NCI-H128 (cell line): ENCODE measurements around the gene NUP54.

Experiments used
- DNase-seq: peaks from one replicate; lab custom pipeline; 2025; ENCODE audit not compliant: unreplicated experiment; lab: John Stamatoyannopoulos, UW

Gene NUP54

DNA sequence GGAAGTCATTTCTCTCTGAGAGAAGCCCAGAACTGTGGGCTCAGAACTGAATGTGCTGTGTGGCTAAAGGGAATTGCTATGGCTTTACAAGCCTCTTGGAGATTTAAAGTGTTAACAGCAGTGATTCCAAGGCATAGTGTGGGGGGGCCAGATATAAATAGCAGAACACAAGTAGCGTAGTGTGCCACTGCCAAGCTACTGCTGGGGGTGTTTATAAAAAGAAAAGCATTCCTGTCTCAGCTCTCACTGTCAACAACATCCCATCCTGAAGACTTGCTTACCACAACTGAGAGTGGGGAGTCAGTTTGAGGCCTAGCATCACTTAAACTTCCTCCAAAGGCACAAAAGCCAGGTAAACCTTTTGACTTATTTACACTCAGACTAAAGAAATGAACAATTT is 73.7 kb downstream of the NUP54 start, which contains the start of gene ART3:
Gene ART3, plus strand, starts transcription at position 242 of the 400 bp plus-strand sequence. CDS start 1,181 bp downstream, outside the sequence.
- no peak for DNase-seq

DNA sequence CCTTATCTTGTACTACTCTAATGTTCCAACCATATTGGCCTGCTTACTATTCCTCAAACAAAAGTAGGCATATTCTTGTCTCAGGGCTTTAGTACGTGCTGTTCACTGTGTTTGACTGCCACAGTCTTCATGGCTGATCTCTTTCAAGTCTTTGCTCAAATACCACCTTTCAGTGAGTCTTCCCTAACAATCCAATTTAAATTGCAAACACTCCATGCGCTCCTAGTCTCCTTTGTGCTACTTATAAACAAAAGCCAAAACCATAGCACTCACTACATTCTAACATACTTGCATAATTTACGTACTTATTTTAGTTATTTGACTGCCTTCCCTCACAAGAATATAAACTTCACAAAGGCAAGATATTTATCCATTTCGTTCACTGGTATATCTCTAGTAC is 75.4 kb downstream of the NUP54 start:
- DNase-seq, result no peak

DNA sequence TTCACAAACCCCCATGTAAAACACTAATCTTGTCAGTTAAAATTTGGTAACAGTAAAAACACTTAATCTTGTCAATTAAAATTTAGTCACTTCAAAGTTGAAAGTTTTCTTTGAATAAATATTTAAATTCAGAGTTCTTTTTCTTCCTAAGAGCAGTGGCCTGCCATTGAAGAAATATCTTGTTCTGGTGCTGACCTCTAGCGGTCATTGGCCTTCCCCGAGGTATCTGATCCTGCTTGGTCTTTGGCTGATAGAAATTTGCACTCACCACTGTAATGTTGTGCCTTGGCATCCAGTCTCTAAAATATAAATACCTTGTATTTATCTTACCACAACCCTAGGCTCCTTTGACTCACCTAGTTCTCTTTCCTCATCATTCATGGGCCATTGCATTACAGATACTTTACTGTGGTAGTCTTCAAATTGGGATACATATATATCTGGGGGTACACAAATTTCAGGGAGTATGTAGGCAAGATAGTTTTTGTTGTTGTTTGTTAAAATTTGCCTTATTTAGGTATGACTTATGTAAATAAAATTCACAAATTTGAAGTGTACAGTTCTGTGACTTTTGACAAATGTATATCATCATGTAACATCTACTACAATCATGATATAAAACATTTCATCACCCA is 80.4 kb downstream of the NUP54 start:
- DNase-seq, result peak; percentile 2

DNA sequence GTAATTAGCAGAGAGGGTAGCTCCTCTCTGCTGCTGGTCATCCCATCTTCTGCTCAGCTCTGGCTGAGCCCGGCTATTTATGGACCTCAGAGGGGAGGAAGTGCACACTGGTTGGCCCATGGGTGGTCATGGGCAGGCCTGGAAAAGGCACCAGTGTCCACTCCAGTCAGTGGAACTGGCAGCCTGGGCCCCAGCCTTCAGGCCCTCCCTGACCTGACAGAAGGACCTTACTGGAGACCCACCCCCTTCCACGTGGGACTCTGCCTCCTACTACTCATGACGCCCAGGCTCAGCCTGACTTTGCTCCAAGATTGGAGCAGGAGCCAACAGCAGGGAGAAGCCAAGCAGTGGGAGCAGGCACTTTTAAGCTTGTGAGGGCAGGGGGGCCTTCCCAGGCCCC is 81.7 kb downstream of the NUP54 start:
- DNase-seq, result no peak
